Caco-2 (cell line): ENCODE results near the gene NRCAM. TPM values are rescaled to one million over a fixed set of nuclear protein-coding genes. Genes with fewer than 3 reads are reported as not detected.
"Not testable (repeated sequence)": the region's sequence is repeated elsewhere in the genome, so short reads cannot be mapped to it uniquely, and the experiment has no call there.

Source experiments
- BruUV-seq: library from RNA; stranded (reverse); fragments of 400-500 nt; replicated peaks from 2 replicates; lab custom pipeline; 2021; lab: Mats Ljungman, UMichigan
- CTCF ChIA-PET: fragments of 300-600 bp; sonication (Branson Sonifier 250); formaldehyde crosslinking; loops from one replicate; lab custom pipeline; 2022; ENCODE audit warnings: antibody characterized with exemption; lab: Charles Lee
- POLR2A ChIA-PET: fragments of 300-600 bp; sonication (Branson Sonifier 250); formaldehyde crosslinking; loops from one replicate; lab custom pipeline; 2022; ENCODE audit warnings: antibody characterized with exemption; lab: Charles Lee
- DNase-seq, 2 experiments: peaks; one replicate each; pipeline versions ENCODE4 v3.0.0 to v3.0.0-alpha.2; 2020 to 2022
- H3K27me3 ChIP-seq: replicated peaks from 2 replicates; pipeline ENCODE4 v1.6.0; 2011; ENCODE audit warnings: low read length; ENCODE audit not compliant: control insufficient read depth, insufficient read depth
- H3K36me3 ChIP-seq: 2 replicates; pipeline ENCODE4 v1.5.1; 2011; ENCODE audit warnings: low read length; ENCODE audit not compliant: control insufficient read depth, insufficient read depth
- H3K4me1 ChIP-seq: fragments of 250-450 bp; sonication (Bioruptor Pico); 2 replicates; pipeline ENCODE4 v1.5.1; 2020; ENCODE audit warnings: mild to moderate bottlenecking
- H3K4me3 ChIP-seq: 2 replicates; pipeline ENCODE4 v1.5.1; 2011; ENCODE audit warnings: low read depth, mild to moderate bottlenecking, control low read depth, low read length
- H3K9me3 ChIP-seq: fragments of 250-450 bp; sonication (Bioruptor Pico); 2 replicates; pipeline ENCODE4 v1.5.1; 2020; ENCODE audit warnings: mild to moderate bottlenecking, moderate library complexity
- H3K27ac Mint-ChIP-seq: one replicate; pipeline ENCODE4 v1.8.0; 2022; ENCODE audit warnings: mixed read lengths; ENCODE audit not compliant: unreplicated experiment
- H3K27me3 Mint-ChIP-seq: one replicate; pipeline ENCODE4 v1.8.0; 2022; ENCODE audit warnings: mixed read lengths; ENCODE audit not compliant: insufficient read depth, unreplicated experiment
- H3K36me3 Mint-ChIP-seq: one replicate; pipeline ENCODE4 v1.8.0; 2022; ENCODE audit warnings: mild to moderate bottlenecking, mixed read lengths; ENCODE audit not compliant: insufficient read depth, unreplicated experiment
- H3K4me1 Mint-ChIP-seq: one replicate; pipeline ENCODE4 v1.8.0; 2022; ENCODE audit warnings: low read depth, mixed read lengths; ENCODE audit not compliant: unreplicated experiment
- H3K4me3 Mint-ChIP-seq: one replicate; pipeline ENCODE4 v1.8.0; 2022; ENCODE audit warnings: mild to moderate bottlenecking, moderate library complexity, mixed read lengths; ENCODE audit not compliant: unreplicated experiment
- H3K9me3 Mint-ChIP-seq: one replicate; pipeline ENCODE4 v1.8.0; 2022; ENCODE audit warnings: mixed read lengths; ENCODE audit not compliant: unreplicated experiment
- intact Hi-C: fragments of 100-400 bp; cut with micrococcal nuclease; formaldehyde crosslinking; loops from one replicate; pipeline ENCODE4 v1.10.0; 2022; ENCODE audit not compliant: unreplicated experiment
- total RNA-seq: library from RNA; stranded (reverse); gene quantifications from 2 replicates; pipeline ENCODE4 v1.2.3, GENCODE V29; 2022
- TF ChIP-seq, protein P1 (sequence below), 2 experiments: fragments of 200-600 bp in 1 of 2; IDR thresholded peaks; 1 replicate in 1 of 2; 2 replicates in 1 of 2; pipeline versions ENCODE4 v1.5.1 to v1.8.0; 2011 to 2022; ENCODE audit warnings: antibody characterized with exemption in 1 of 2, control low read depth in 1 of 2, inconsistent platforms in 1 of 2, low read depth in 1 of 2, low read length in 1 of 2, mild to moderate bottlenecking in 1 of 2, moderate library complexity in 1 of 2; ENCODE audit not compliant: insufficient read depth in 1 of 2, severe bottlenecking in 1 of 2, unreplicated experiment in 1 of 2

NRCAM gene
- total RNA-seq, 1 experiment from 2014 or later: 96.2 TPM

DNA sequence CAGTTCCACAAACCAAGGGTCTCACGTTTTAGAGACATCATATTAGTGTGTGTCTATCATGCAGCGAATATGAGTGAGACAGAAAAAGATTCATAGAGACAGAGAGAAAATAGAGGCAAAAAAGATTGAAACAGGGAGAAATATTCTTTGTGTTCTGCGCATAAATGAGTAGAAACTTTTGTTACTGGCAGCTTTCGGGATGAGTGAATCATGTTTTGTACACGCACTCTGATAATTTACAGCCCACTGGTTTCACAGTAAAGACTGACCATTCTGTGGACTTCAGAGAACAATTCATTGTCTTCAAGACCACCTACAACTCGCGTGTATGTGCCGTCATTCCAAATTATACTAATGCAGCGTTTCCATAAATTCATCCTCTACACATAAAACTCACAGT lies 60.2 kb downstream of the NRCAM start:
- intact Hi-C loops: no loop called here
- H3K9me3 Mint-ChIP-seq: peaks cover 9% of the 10 kb centered on the region
- TF ChIP-seq, protein P1, sequence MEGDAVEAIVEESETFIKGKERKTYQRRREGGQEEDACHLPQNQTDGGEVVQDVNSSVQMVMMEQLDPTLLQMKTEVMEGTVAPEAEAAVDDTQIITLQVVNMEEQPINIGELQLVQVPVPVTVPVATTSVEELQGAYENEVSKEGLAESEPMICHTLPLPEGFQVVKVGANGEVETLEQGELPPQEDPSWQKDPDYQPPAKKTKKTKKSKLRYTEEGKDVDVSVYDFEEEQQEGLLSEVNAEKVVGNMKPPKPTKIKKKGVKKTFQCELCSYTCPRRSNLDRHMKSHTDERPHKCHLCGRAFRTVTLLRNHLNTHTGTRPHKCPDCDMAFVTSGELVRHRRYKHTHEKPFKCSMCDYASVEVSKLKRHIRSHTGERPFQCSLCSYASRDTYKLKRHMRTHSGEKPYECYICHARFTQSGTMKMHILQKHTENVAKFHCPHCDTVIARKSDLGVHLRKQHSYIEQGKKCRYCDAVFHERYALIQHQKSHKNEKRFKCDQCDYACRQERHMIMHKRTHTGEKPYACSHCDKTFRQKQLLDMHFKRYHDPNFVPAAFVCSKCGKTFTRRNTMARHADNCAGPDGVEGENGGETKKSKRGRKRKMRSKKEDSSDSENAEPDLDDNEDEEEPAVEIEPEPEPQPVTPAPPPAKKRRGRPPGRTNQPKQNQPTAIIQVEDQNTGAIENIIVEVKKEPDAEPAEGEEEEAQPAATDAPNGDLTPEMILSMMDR (IDR thresholded peaks at IDR 0.05; ENCODE audit: insufficient read depth in 1 of 2, low read depth in 1 of 2, low read length in 1 of 2, severe bottlenecking in 1 of 2, unreplicated experiment in 1 of 2): no peak

GRCh38 chr7:108395426-108395825 lies 60.8 kb downstream of the NRCAM start:
- Histone ChIP-seq H3K4me3 (no peak overlapping the region), H3K9me3 (no peaks in the 10 kb centered on the region), H3K27me3 (no peaks in the 10 kb centered on the region), H3K4me1 (no peaks in the 10 kb centered on the region), H3K36me3 (0 out of 2 replicates have a peak, but pooled peaks cover 2% of the 10 kb centered on the region)
- ChIA-PET CTCF (no interaction called here), POLR2A (interaction anchor here (0.5 kb wide), 1 partner anchor 44 kb away, joined by 3 read pairs; no protein-coding TSS in a partner anchor)
- TF ChIP-seq, protein P1 (IDR thresholded peaks at IDR 0.05; ENCODE audit: insufficient read depth in 1 of 2, low read depth in 1 of 2, low read length in 1 of 2, severe bottlenecking in 1 of 2, unreplicated experiment in 1 of 2): no peak
- intact Hi-C loops: no loop called here
- DNase-seq: no peak
- Mint-ChIP-seq H3K36me3 (peaks cover 31% of the 10 kb centered on the region), H3K4me1 (no peaks in the 10 kb centered on the region), H3K27ac (no peak overlapping the region), H3K9me3 (peaks cover 14% of the 10 kb centered on the region), H3K4me3 (no peak overlapping the region), H3K27me3 (no peaks in the 10 kb centered on the region)
- no TSS peak for BruUV-seq

More for the DNA sequence above, 60.2 kb downstream of the NRCAM start:
- ChIA-PET POLR2A (no interaction called here), CTCF (no interaction called here)
- Mint-ChIP-seq H3K27me3 (no peaks in the 10 kb centered on the region), H3K4me3 (no peak overlapping the region), H3K27ac (no peak overlapping the region), H3K36me3 (peaks cover 31% of the 10 kb centered on the region), H3K4me1 (no peaks in the 10 kb centered on the region)
- no TSS peak for BruUV-seq
- H3K4me3 ChIP-seq: no peak overlapping the region
- H3K36me3 ChIP-seq: 0 out of 2 replicates have a peak, but pooled peaks cover 2% of the 10 kb centered on the region
- H3K4me1 ChIP-seq: no peaks in the 10 kb centered on the region
- DNase-seq: no peak
- H3K27me3 ChIP-seq: no peaks in the 10 kb centered on the region
- no peaks in the 10 kb centered on the region for H3K9me3 ChIP-seq

DNA sequence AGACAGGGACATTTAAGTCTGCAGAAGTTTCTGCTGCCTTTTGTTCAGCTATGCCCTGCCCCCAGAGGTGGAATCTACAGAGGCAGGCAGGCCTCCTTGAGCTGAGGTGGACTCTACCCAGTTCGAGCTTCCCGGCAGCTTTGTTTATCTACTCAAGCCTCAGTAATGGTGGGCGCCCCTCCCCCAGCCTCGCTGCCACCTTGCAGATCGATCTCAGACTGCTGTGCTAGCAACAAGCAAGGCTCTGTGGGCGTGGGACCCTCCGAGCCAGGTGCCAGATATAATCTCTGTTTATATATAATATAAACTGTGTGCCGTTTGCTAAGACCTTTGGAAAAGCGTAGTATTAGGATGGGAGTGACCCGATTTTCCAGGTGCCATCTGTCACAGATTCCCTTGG lies 63.1 kb downstream of the NRCAM start:
- H3K27ac Mint-ChIP-seq, H3K4me3 Mint-ChIP-seq, H3K27me3 Mint-ChIP-seq, CTCF ChIA-PET, DNase-seq, H3K4me1 Mint-ChIP-seq, H3K9me3 ChIP-seq, H3K4me1 ChIP-seq, H3K4me3 ChIP-seq, H3K36me3 ChIP-seq, intact Hi-C loops, BruUV-seq, H3K27me3 ChIP-seq: not testable (repeated sequence)
- peaks cover 19% of the 10 kb centered on the region for H3K9me3 Mint-ChIP-seq
- POLR2A ChIA-PET: interaction anchor here (0.5 kb wide), 1 partner anchor 18 kb away, joined by 3 read pairs; no protein-coding TSS in a partner anchor
- H3K36me3 Mint-ChIP-seq: peaks cover 45% of the 10 kb centered on the region

- intact Hi-C loops, H3K36me3 ChIP-seq, H3K27me3 ChIP-seq, H3K4me1 ChIP-seq, H3K4me1 Mint-ChIP-seq, BruUV-seq, DNase-seq, H3K4me3 ChIP-seq, POLR2A ChIA-PET, CTCF ChIA-PET, H3K4me3 Mint-ChIP-seq, H3K27me3 Mint-ChIP-seq, H3K9me3 ChIP-seq, H3K27ac Mint-ChIP-seq: not testable (repeated sequence)
- H3K9me3 Mint-ChIP-seq: peaks cover 19% of the 10 kb centered on the region
- H3K36me3 Mint-ChIP-seq: peaks cover 27% of the 10 kb centered on the region
Measured at GRCh38 chr7:108387686-108388085, 68.5 kb downstream of the NRCAM start.
